ENCODE measurements around the gene PRKX.
"Not testable (repeated sequence)": the region's sequence is repeated elsewhere in the genome, so short reads cannot be mapped to it uniquely, and the experiment has no call there.

The PRKX gene

GRCh38 chrX:3743801-3744439 lies 30.5 kb upstream of the PRKX start:
- H3K36me3 ChIP-seq (ENCODE audit: control insufficient read depth, insufficient read depth, low read length) = no peaks in the 10 kb centered on the region
- H3K9ac ChIP-seq = no peak overlapping the region
- no peaks in the 10 kb centered on the region for H3K27me3 ChIP-seq (ENCODE audit: control insufficient read depth, insufficient read depth, low read length)
- H3K9me3 ChIP-seq (ENCODE audit: control insufficient read depth, low read length) = no peaks in the 10 kb centered on the region
- TF ChIP-seq, protein P1, sequence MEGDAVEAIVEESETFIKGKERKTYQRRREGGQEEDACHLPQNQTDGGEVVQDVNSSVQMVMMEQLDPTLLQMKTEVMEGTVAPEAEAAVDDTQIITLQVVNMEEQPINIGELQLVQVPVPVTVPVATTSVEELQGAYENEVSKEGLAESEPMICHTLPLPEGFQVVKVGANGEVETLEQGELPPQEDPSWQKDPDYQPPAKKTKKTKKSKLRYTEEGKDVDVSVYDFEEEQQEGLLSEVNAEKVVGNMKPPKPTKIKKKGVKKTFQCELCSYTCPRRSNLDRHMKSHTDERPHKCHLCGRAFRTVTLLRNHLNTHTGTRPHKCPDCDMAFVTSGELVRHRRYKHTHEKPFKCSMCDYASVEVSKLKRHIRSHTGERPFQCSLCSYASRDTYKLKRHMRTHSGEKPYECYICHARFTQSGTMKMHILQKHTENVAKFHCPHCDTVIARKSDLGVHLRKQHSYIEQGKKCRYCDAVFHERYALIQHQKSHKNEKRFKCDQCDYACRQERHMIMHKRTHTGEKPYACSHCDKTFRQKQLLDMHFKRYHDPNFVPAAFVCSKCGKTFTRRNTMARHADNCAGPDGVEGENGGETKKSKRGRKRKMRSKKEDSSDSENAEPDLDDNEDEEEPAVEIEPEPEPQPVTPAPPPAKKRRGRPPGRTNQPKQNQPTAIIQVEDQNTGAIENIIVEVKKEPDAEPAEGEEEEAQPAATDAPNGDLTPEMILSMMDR (IDR thresholded peaks at IDR 0.05) = no peak
- no peaks in the 10 kb centered on the region for H3K4me1 ChIP-seq
- no peaks in the 10 kb centered on the region for H3K79me2 ChIP-seq
- no peak overlapping the region for H3K4me2 ChIP-seq (ENCODE audit: low read length)
- H3K4me3 ChIP-seq (ENCODE audit: low read depth, low read length) = no peak overlapping the region
- H3K27ac ChIP-seq = no peak overlapping the region
- no peak overlapping the region for H2AFZ ChIP-seq

DNA sequence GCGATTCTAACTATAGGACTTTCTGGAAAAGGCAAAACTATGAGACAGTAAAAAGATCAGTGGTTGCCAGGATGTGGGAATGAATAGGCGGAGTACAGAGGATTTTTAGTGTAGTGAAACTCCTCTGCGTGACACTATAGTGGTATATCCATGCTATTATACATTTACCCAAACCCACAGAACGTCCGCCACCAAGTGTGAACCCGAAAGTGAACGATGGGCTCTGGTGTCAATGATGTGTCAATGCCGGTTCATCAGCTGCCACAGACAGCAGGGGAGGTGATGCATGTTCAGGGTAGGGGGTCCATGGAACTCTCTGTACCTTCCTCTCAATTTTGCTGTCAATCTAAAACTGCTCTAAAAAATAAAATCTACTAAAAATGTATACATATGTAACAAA lies 27.5 kb upstream of the PRKX start:
- not testable (repeated sequence) for H3K79me2 ChIP-seq; H3K9me3 ChIP-seq (ENCODE audit: control insufficient read depth, low read length); H3K27ac ChIP-seq; H3K27me3 ChIP-seq (ENCODE audit: control insufficient read depth, insufficient read depth, low read length); H3K36me3 ChIP-seq (ENCODE audit: control insufficient read depth, insufficient read depth, low read length); H3K4me2 ChIP-seq (ENCODE audit: low read length); H3K4me3 ChIP-seq (ENCODE audit: low read depth, low read length); H3K4me1 ChIP-seq; H3K9ac ChIP-seq; H2AFZ ChIP-seq

GRCh38 chrX:3738509-3738908 lies 25.1 kb upstream of the PRKX start:
- H3K27ac ChIP-seq = no peak overlapping the region
- no peaks in the 10 kb centered on the region for H3K4me1 ChIP-seq
- no peak overlapping the region for H3K4me3 ChIP-seq (ENCODE audit: low read depth, low read length)
- TF ChIP-seq, protein P1 (IDR thresholded peaks at IDR 0.05) = no peak
- no peaks in the 10 kb centered on the region for H3K79me2 ChIP-seq
- H2AFZ ChIP-seq = no peak overlapping the region
- H3K9me3 ChIP-seq (ENCODE audit: control insufficient read depth, low read length) = no peaks in the 10 kb centered on the region
- no peak overlapping the region for H3K4me2 ChIP-seq (ENCODE audit: low read length)
- H3K9ac ChIP-seq = no peak overlapping the region
- no peaks in the 10 kb centered on the region for H3K27me3 ChIP-seq (ENCODE audit: control insufficient read depth, insufficient read depth, low read length)
- H3K36me3 ChIP-seq (ENCODE audit: control insufficient read depth, insufficient read depth, low read length) = no peaks in the 10 kb centered on the region

- not testable (repeated sequence) for H2AFZ ChIP-seq; H3K36me3 ChIP-seq (ENCODE audit: control insufficient read depth, insufficient read depth, low read length); H3K79me2 ChIP-seq; H3K9ac ChIP-seq; H3K27me3 ChIP-seq (ENCODE audit: control insufficient read depth, insufficient read depth, low read length); H3K4me2 ChIP-seq (ENCODE audit: low read length); H3K4me3 ChIP-seq (ENCODE audit: low read depth, low read length); H3K27ac ChIP-seq; H3K9me3 ChIP-seq (ENCODE audit: control insufficient read depth, low read length); H3K4me1 ChIP-seq
Observed at GRCh38 chrX:3736536-3736935, 23.1 kb upstream of the PRKX start.

DNA sequence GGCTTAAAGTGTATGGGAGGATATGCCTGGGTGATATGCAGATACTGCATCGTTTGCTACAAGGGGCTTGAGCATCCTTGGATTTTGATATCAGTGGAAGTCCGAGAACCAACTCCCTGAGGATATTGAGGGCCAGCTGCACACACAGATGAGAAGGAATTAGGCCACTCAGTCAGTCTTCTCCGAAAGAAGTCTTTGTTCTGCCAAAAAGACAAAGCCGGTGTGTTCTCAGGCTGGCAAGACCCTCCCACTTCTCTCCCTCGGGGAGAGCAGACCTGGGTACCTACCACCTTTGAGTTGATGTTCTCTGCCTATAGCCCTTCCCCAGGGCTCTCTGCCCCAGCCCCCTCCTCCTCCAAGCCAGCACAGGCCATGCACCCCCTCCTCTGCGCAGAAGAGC lies 22.4 kb upstream of the PRKX start:
- not testable (repeated sequence) for H3K36me3 ChIP-seq (ENCODE audit: control insufficient read depth, insufficient read depth, low read length); H3K4me3 ChIP-seq (ENCODE audit: low read depth, low read length); H2AFZ ChIP-seq; H3K27me3 ChIP-seq (ENCODE audit: control insufficient read depth, insufficient read depth, low read length); H3K9me3 ChIP-seq (ENCODE audit: control insufficient read depth, low read length); H3K79me2 ChIP-seq; H3K4me2 ChIP-seq (ENCODE audit: low read length); H3K4me1 ChIP-seq; H3K27ac ChIP-seq; H3K9ac ChIP-seq

DNA sequence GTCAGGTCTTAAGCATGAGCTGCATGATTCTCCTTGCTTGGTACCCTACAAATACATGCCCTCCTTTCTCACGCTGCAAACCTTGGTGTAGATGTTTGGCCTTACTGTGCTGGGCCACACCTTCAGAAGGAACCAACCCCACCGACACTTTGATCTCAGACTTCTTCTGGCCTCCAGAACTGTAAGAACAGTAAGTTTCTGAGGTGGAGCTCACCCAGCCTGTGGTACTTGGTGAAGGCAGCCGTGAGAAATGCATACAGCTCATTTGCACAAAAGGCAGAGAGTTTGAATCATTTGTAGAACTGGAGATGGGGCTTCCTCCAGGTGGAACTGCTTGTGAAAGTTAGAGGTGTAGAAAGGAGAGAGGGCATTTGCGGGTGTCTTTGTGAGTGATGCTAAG lies 21.0 kb upstream of the PRKX start:
- H3K27ac ChIP-seq; H3K27me3 ChIP-seq (ENCODE audit: control insufficient read depth, insufficient read depth, low read length); H3K4me2 ChIP-seq (ENCODE audit: low read length); H2AFZ ChIP-seq; H3K36me3 ChIP-seq (ENCODE audit: control insufficient read depth, insufficient read depth, low read length); H3K9ac ChIP-seq; H3K79me2 ChIP-seq; H3K4me3 ChIP-seq (ENCODE audit: low read depth, low read length); H3K4me1 ChIP-seq; H3K9me3 ChIP-seq (ENCODE audit: control insufficient read depth, low read length): not testable (repeated sequence)

- Histone ChIP-seq H3K4me3 (ENCODE audit: low read depth, low read length) (no peak overlapping the region), H3K4me2 (ENCODE audit: low read length) (no peak overlapping the region), H3K79me2 (no peaks in the 10 kb centered on the region), H2AFZ (no peak overlapping the region), H3K9me3 (ENCODE audit: control insufficient read depth, low read length) (no peaks in the 10 kb centered on the region), H3K36me3 (ENCODE audit: control insufficient read depth, insufficient read depth, low read length) (no peaks in the 10 kb centered on the region), H3K9ac (no peak overlapping the region), H3K27me3 (ENCODE audit: control insufficient read depth, insufficient read depth, low read length) (no peaks in the 10 kb centered on the region), H3K4me1 (no peaks in the 10 kb centered on the region), H3K27ac (no peak overlapping the region)
- TF ChIP-seq, protein P1 (IDR thresholded peaks at IDR 0.05) = no peak
Observed at GRCh38 chrX:3733043-3733430, 19.6 kb upstream of the PRKX start.

DNA sequence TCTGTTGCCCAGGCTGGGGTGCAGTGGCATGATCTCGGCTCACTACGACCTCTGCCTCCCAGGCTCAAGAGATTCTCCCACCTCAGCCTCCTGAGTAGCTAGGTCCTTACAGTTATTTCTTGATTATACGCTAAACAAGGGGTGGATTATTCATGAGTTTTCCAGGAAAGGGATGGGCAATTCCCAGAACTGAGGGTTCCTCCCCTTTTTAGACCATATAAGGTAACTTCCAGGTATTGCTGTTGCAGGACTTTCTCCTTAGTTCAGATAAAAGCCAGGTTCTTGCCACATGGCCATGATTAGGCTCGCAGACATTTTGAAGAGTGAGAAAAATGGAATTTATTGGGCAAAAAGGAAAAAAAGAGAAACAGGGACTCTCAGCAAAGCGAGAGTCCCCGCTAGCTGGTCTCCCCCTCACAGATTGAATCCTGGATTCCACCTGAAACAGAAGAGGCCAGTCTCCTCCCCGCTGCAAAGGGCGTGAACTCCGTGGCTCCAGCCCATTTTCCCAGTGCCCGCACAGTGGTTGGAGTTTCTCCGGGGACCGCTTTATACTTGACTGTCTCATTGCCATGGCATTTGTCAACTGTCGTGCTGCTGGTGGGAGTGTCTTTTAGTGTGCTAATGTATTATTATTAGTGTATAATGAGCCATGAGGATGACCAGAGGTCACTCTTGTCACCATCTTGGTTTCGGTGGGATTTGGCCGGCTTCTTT lies 19.0 kb upstream of the PRKX start:
- H3K27me3 ChIP-seq (ENCODE audit: control insufficient read depth, insufficient read depth, low read length); H3K9ac ChIP-seq; H3K4me2 ChIP-seq (ENCODE audit: low read length); H3K27ac ChIP-seq; H3K79me2 ChIP-seq; H2AFZ ChIP-seq; H3K36me3 ChIP-seq (ENCODE audit: control insufficient read depth, insufficient read depth, low read length); H3K4me3 ChIP-seq (ENCODE audit: low read depth, low read length); H3K9me3 ChIP-seq (ENCODE audit: control insufficient read depth, low read length); H3K4me1 ChIP-seq: not testable (repeated sequence)
